GM19239 (cell line): Measurements from ENCODE around the gene AGXT.

ENCODE experiments used
- DNase-seq: peaks from one replicate; pipeline ENCODE4 v3.0.0; 2011; ENCODE audit warnings: low spot score; ENCODE audit not compliant: insufficient read length
- FAIRE-seq: peaks from 2 replicates; lab custom pipeline; 2011; peaks lifted over from hg19 to GRCh38; lab: Jason Lieb, UNC

Gene AGXT

GRCh38 chr2:240896394-240896793, 27.8 kb downstream of the AGXT start:
- DNase-seq: no peak
- FAIRE-seq: no peak

GRCh38 chr2:240896871-240897692, 28.5 kb downstream of the AGXT start:
- no peak for FAIRE-seq
- DNase-seq: no peak

- no peak for FAIRE-seq
- DNase-seq: no peak
Measured at GRCh38 chr2:240898108-240898730, 29.6 kb downstream of the AGXT start.

- no peak for DNase-seq
- no peak for FAIRE-seq
Measured at GRCh38 chr2:240898731-240899467, 30.3 kb downstream of the AGXT start.

GRCh38 chr2:240899468-240899865, 30.8 kb downstream of the AGXT start:
- DNase-seq (no peak), FAIRE-seq (no peak)

- FAIRE-seq: no peak
- DNase-seq: no peak
Measured at GRCh38 chr2:240900141-240900860, 31.7 kb downstream of the AGXT start.

- no peak for FAIRE-seq
- no peak for DNase-seq
Measured at GRCh38 chr2:240901986-240902614, 33.5 kb downstream of the AGXT start.

- no peak for DNase-seq
- FAIRE-seq: no peak
Measured at GRCh38 chr2:240902615-240903041, 34.0 kb downstream of the AGXT start.

- no peak for DNase-seq
- FAIRE-seq: no peak
Measured at GRCh38 chr2:240903191-240904060, 34.8 kb downstream of the AGXT start.

GRCh38 chr2:240904216-240905175, 35.9 kb downstream of the AGXT start:
- DNase-seq: no peak
- FAIRE-seq: no peak

GRCh38 chr2:240905176-240905781, 36.7 kb downstream of the AGXT start:
- FAIRE-seq (no peak), DNase-seq (no peak)

GRCh38 chr2:240906141-240906910, 37.7 kb downstream of the AGXT start, which contains the start of gene CROCC2:
CROCC2 (plus strand) TSS chr2:240906336; CDS start chr2:240906514, 178 bp downstream.
- no peak for DNase-seq
- FAIRE-seq: no peak

- FAIRE-seq: no peak
- no peak for DNase-seq
Measured at GRCh38 chr2:240906911-240907590, 38.4 kb downstream of the AGXT start.

- no peak for DNase-seq
- no peak for FAIRE-seq
Measured at GRCh38 chr2:240909216-240909974, 40.8 kb downstream of the AGXT start.

GRCh38 chr2:240911641-240912265, 43.1 kb downstream of the AGXT start:
- FAIRE-seq (no peak), DNase-seq (no peak)
